ENCODE measurements around the gene AKT1.
A peak's percentile ranks its signal among the peaks of the same experiment; 100 is the strongest.

- TF ChIP-seq CTCF (conservative IDR thresholded peaks at IDR 0.05; ENCODE audit: low read depth in 2 of 2) (peak in 1 of 2 experiments; percentile 34; a peak in 2 of 4 replicates), POLR2AphosphoS5 (IDR thresholded peaks at IDR 0.05; ENCODE audit: low read depth) (no peak), CREB1 (CRISPR knock-in tag; IDR thresholded peaks at IDR 0.05; ENCODE audit: low read depth) (no peak), REST (IDR thresholded peaks at IDR 0.05; ENCODE audit: unreplicated experiment) (no peak), EZH2phosphoT487 (IDR thresholded peaks at IDR 0.05; ENCODE audit: unreplicated experiment) (no peak), ZNF114 (CRISPR knock-in tag; IDR thresholded peaks at IDR 0.05) (no peak)
Measured at GRCh38 chr14:104773505-104774452, 21.8 kb downstream of the AKT1 start.

Measured in GM23338 (cell line).